Airway epithelial cell (primary cell): Measurements from ENCODE around the gene CASP5. TPM values are rescaled to one million over a fixed set of nuclear protein-coding genes. Genes with fewer than 3 reads are reported as not detected.

ENCODE experiments used
- total RNA-seq: library from RNA; depleted of rRNA; stranded (reverse); fragments of >200 nt; gene quantifications from 2 replicates; pipeline ENCODE4 v1.2.3, GENCODE V29; 2015

The CASP5 gene
- not detected in 2 replicates for total RNA-seq

GRCh38 chr11:105023003-105023402, at the start of gene CASP5:
TSS of gene CASP5 (minus strand) at chr11:105023168. CDS start at chr11:105023136, 32 bp downstream.

GRCh38 chr11:105044557-105045524, 21.9 kb upstream of the CASP5 start, which contains the start of gene CARD16:
TSS of gene CARD16 (minus strand) at chr11:105045335. CDS start at chr11:105045297, 38 bp downstream.

GRCh38 chr11:105034813-105035620, 12.0 kb upstream of the CASP5 start, which contains the start of gene CASP1:
TSS of gene CASP1 (minus strand) at chr11:105035144. CDS start at chr11:105035113, 31 bp downstream.

GRCh38 chr11:104968355-104968855, 54.6 kb downstream of the CASP5 start, which contains the start of gene CASP4:
TSS of gene CASP4 (minus strand) at chr11:104968574. CDS start at chr11:104968525, 49 bp downstream.

Other genes with a start within 250 kb of the CASP5 start
- gene CASP12, start 124.7 kb downstream of the CASP5 start, total RNA-seq, result not detected in 2 replicates
- gene CASP4, start 54.6 kb downstream of the CASP5 start, total RNA-seq, result 77.1 and 88.7 TPM in 2 replicates
- gene CASP1, start 12.0 kb upstream of the CASP5 start, total RNA-seq, result 17.7 and 17.9 TPM in 2 replicates
- 0.42 and 0.85 TPM in 2 replicates for gene CARD16, start 22.2 kb upstream of the CASP5 start, total RNA-seq
- 0.51 and 2.0 TPM in 2 replicates for gene CARD18, start 116.6 kb upstream of the CASP5 start, total RNA-seq